HL-60/S4 treated with phorbol 12-myristate 13-acetate at 8.2 ng/mL for 4 days and 3 days (cell line): Measurements from ENCODE around the gene LIPG.
"Not testable (repeated sequence)": the region's sequence is repeated elsewhere in the genome, so short reads cannot be mapped to it uniquely, and the experiment has no call there.

Source experiments
- in situ Hi-C: fragments of 300-500 bp; cut with MboI; formaldehyde crosslinking; loops from 2 replicates; pipeline ENCODE4 v1.15.0; 2022; ENCODE audit warnings: low sequenced_read_pairs

LIPG gene

GRCh38 chr18:49561289-49562193 lies at the start of gene LIPG:
TSS of gene LIPG (plus strand) at chr18:49562057. CDS start at chr18:49562309, 252 bp downstream.
- in situ Hi-C loops = no loop called here

GRCh38 chr18:49512876-49513275 lies 49.0 kb upstream of the LIPG start:
- in situ Hi-C loops = loop anchor here (10.0 kb wide), 1 partner anchor 362 kb away; no protein-coding TSS in a partner anchor

GRCh38 chr18:49514577-49514976 lies 47.3 kb upstream of the LIPG start:
- in situ Hi-C loops = loop anchor here (10.0 kb wide), 1 partner anchor 360 kb away; no protein-coding TSS in a partner anchor

DNA sequence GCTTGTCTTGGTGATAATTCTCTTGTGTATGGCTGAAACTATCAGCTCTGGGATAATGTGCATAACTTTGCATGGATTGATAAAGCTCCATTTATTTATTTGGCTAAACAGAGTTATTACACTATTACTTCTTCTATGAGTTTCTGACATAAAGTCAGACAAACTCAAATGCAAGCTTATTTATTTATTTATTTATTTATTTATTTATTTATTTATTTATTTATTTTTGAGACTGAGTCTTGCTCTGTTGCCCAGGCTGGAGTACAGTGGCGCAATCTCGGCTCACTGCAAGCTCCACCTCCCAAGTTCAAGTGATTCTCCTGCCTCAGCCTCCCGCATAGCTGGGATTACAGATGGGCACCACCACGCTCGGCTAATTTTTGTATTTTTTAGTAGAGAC lies 46.9 kb upstream of the LIPG start:
- in situ Hi-C loops = loop anchor here (10.0 kb wide), 1 partner anchor 360 kb away; no protein-coding TSS in a partner anchor

- in situ Hi-C loops = loop anchor here (10.0 kb wide), 1 partner anchor 359 kb away; no protein-coding TSS in a partner anchor
These were observed 46.3 kb upstream of the LIPG start for GRCh38 chr18:49515516-49515915.

DNA sequence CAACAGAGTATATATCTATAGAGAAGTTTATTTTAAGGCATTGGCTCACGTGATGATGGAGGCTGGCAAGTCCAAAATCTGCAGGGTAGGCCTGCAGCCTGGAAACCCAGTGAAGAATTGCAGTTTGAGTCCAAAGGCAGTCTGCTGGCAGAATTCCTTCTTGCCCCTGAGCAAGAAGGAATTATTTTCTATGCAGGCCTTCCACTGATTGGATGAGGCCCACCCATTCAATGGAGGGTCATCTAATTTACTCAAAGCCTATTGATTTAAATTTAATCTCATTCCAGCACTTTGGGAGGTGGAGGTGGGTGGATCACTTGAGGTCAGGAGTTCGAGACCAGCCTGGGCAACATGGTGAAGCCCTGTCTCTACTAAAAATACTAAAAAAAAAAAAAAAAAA lies 44.4 kb upstream of the LIPG start:
- in situ Hi-C loops = loop anchor here (10.0 kb wide), 1 partner anchor 357 kb away; no protein-coding TSS in a partner anchor

DNA sequence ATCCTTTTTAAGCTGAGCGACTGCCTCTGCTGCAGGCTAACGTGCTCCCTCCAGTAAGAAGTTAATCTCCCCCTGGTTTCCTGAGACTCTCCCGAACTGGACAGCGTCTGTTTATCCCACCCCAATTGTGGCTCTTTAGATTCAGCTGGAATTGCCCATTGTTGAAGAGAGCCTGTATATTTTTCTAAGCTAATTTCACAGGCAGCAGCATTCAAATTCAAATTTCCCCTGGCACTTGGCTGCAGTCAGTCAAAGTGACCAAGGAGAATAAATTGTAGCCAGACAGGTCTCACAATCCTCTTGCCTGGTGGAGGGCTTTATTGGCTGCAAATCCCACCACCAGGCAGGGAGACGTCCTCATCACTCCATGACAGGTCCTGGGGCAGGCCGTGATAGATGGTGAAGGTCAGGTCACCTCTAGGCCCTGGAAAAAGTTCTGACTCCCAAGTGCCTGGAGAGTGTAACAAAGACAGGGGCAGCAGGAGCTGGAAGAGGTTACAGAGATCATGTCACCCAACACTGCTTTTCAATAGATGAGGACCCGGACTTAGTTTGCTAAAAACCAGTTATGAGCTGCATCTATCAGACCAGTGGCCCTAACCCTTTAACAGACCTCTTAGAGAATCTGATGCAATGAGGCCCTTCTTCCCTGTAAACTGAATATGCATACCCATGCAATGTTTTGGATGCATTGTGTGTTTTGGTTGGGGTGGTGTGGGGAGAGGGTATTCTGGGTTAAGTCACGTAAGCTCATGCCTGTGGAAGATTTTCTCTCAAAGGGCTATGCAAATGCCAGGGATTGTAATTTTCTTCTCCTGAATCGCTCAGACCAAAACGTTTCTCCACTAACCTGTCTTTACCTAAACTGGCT lies 42.5 kb upstream of the LIPG start:
- in situ Hi-C loops = loop anchor here (10.0 kb wide), 1 partner anchor 355 kb away; no protein-coding TSS in a partner anchor

DNA sequence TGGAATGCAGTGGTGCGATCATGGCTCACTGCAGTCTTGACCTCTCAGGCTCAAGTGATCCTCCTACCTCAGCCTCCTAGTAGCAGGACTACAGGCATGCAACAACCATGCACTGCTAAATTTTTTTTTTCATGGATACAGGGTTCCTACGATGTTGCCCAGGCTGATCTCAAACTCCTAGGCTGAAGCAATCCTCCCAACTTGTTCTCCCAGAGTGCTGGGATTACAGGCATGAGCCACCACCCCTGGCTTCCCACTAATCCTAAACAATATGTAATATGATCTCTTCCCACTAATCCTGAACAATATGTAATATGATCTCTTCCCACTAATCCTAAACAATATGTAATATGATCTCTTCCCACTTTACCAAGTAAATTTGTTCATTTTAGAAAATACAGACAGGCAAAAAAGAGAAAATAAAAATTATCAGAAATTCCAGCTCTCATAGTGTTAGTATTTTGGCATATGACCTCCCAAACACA lies 41.2 kb upstream of the LIPG start:
- in situ Hi-C loops = no loop called here

GRCh38 chr18:49521216-49521835 lies 40.5 kb upstream of the LIPG start:
- in situ Hi-C loops = no loop called here

GRCh38 chr18:49523580-49524093 lies 38.2 kb upstream of the LIPG start:
- in situ Hi-C loops = not testable (repeated sequence)

DNA sequence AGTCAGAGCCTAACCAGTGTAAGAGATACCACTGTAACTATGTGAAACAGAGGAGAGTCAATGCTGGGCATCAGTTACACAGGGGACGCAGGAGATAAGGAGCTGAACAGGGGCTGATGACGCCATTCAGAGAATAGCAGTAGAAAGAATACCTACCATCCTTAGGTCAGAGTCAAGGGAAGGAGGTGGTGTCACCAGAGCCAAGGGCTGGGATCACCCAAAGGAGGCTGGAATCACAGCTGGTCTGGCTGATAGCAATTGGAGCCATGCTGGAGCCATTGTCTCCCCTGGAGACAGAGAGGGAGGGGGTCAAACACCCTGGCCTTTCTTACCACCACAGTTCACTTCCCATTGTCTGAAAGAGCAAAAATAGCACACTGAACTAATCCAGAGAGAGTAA lies 37.5 kb upstream of the LIPG start:
- in situ Hi-C loops = no loop called here

- in situ Hi-C loops = no loop called here
These were observed 36.9 kb upstream of the LIPG start for GRCh38 chr18:49524951-49525350.

DNA sequence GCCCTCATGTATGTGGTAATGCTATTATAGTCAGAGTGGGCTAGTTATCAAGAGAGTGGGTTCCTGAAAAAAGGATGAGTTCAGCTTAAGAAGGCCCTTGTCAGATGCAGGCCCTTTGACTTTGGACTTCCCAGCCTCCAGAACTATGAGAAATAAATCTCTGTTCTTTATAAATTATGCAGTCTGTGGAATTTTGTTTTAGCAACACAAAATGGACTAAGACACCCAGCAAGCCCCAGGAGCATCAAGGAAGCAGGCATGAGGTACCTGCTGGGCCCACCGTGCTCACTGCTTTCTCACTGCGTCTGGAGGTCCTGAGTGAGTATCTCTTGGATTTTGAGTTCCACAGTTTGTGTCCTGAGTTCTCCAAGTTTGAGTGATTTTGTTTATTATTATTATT lies 35.9 kb upstream of the LIPG start:
- in situ Hi-C loops = no loop called here

DNA sequence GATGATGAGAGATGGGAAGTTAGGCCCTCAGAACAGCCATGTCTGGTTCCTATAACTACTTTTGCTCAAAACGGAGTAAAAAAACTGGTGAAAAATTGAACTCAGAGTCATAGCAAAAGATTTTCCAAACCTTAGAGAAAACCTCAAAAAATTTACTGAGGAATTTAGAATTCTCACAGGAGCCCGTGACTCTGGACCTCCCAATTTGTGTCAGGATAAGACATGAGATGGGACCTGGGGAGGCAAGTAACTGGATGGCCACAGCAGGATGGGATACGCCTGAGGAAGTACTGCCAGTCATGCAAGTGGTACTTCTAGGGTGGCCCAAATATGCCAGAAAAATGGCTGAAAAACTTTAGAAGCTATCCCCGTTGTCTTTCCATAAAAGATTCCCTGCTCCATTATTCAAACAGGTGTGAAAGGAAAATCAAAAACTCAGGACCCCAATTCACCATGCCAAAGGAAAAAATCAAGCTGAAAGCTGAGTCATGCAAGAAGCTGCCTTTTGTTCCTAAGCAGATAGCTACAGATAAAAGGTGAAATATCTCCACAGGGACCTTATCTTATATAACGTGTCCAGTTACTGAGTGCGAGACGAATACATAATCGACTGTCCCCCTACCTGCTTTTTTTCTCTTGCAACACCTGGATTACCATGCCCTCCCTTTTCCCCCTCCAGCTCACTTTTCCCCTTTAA lies 34.1 kb upstream of the LIPG start:
- in situ Hi-C loops = no loop called here

DNA sequence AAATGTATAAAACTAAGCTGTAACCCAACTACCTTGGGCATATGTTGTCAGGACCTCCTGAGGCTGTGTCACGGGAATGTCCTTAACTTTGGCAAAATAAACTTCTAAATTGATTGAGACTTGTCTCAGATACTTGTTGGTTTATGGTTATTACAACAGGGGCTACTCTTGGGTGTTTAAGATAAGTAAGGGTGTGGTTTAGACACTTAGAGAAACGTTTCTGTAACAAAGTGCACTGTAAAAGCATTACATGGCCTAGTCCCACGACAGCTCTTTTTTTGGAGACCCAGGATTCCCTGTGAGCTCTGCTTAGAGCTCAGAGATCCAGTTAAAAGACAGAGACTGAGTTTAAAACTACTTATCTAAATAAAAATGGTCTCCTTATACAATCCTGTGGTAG lies 32.3 kb upstream of the LIPG start:
- in situ Hi-C loops = no loop called here

DNA sequence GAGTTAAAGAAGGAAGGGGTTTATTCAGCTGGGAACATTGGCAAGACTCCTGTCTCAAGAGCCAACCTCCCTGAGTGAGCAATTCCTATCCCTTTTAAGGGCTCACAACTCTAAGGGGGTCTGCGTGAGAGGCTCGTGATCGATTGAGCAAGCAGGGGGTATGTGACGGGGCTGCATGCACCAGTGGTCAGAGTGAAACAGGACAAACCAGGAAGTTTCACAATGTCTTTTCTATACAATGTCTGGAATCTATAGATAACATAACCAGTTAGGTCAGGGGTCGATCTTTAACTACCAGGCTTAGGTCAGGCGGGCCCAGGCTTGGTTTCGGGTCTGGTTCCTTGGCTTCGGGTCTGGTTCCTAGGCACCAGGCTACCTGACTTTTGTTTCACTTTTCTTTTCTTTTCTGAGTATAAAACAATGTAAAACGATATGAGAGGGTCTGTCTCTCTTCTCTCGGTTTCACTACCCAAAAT lies 30.1 kb upstream of the LIPG start:
- in situ Hi-C loops = no loop called here

- in situ Hi-C loops = no loop called here
These were observed 26.8 kb upstream of the LIPG start for GRCh38 chr18:49534846-49535601.

DNA sequence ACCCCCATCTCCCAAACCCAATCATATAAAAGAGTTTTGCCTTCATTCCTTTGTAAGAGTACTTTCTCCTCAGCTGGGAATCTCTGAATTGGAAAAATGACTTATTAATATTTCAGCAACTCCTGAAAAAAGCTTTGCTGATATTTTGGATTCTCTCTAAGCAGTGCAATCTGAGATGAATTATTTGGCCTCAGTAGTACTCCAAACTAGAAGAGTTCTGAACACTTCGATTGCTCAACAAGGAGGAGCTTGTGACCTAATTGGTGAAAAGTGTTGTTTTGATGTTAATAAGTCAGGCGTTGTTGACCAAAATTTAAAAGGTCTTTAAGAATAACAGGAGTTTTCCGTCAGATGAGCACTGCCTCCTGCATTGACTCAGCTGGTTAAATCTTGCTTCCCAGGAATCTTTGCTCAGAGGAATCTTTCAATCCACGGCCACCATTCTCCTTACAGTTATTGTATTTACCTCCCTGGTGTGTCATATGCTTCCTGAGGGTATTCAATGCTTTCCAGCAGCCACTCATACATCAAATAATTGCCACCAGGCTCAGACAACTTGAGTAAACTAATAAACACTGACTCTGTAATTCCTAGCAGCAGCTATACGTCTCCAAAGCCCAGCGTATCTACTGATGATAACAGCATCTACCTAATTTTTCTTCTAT lies 24.5 kb upstream of the LIPG start:
- in situ Hi-C loops = no loop called here

DNA sequence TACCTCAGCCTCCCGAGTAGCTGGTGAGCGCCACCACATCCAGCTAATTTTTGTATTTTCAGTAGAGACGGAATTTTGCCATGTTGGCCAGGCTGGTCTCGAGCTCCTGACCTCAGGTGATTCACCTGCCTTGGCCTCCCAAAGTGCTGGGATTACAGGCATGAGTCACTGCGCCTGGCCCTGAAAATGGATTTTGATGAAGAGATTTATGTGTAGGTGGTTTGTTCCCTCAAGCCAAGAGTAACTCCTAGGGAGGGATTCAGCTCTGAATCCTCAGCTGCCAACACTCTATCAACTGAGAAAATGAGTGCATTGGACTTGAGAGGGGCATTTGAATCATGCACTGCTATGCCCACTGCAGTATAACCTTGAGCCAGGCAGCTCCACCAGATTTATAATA lies 17.5 kb upstream of the LIPG start:
- in situ Hi-C loops = no loop called here
